ENCODE data around the gene CSPG4. TPM values are rescaled to one million over a fixed set of nuclear protein-coding genes. Genes with fewer than 3 reads are reported as not detected.

Gene CSPG4
- total and polyA plus RNA-seq, 2 of the 13 experiments (the other 11 are each of a cell fraction or from before 2014, with no cell fraction given): 0.01 to 0.04 TPM

DNA sequence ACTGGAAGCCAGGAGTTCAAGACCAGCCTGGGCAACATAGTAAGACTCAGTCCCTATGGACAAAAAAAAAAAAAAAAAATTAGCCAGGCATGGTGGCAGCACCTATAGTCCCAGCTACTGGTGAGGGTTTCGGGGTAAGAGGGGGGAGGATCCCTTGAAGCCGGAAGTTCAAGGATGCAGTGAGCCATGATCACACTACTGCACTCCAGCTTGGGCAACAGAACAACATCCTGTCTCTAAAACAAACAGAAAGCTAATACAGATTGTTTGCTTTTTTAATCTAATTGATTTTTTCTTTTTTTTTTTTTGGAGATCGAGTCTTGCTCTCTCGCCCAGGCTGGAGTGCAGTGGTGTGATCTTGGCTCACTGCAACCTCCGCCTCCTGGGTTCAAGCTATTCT lies 71.0 kb downstream of the CSPG4 start (continued):
- TF ChIP-seq, protein P1, sequence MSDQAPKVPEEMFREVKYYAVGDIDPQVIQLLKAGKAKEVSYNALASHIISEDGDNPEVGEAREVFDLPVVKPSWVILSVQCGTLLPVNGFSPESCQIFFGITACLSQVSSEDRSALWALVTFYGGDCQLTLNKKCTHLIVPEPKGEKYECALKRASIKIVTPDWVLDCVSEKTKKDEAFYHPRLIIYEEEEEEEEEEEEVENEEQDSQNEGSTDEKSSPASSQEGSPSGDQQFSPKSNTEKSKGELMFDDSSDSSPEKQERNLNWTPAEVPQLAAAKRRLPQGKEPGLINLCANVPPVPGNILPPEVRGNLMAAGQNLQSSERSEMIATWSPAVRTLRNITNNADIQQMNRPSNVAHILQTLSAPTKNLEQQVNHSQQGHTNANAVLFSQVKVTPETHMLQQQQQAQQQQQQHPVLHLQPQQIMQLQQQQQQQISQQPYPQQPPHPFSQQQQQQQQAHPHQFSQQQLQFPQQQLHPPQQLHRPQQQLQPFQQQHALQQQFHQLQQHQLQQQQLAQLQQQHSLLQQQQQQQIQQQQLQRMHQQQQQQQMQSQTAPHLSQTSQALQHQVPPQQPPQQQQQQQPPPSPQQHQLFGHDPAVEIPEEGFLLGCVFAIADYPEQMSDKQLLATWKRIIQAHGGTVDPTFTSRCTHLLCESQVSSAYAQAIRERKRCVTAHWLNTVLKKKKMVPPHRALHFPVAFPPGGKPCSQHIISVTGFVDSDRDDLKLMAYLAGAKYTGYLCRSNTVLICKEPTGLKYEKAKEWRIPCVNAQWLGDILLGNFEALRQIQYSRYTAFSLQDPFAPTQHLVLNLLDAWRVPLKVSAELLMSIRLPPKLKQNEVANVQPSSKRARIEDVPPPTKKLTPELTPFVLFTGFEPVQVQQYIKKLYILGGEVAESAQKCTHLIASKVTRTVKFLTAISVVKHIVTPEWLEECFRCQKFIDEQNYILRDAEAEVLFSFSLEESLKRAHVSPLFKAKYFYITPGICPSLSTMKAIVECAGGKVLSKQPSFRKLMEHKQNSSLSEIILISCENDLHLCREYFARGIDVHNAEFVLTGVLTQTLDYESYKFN (CRISPR knock-in tag; conservative IDR thresholded peaks at IDR 0.05): peak; percentile 69
- TF ChIP-seq, protein P2, sequence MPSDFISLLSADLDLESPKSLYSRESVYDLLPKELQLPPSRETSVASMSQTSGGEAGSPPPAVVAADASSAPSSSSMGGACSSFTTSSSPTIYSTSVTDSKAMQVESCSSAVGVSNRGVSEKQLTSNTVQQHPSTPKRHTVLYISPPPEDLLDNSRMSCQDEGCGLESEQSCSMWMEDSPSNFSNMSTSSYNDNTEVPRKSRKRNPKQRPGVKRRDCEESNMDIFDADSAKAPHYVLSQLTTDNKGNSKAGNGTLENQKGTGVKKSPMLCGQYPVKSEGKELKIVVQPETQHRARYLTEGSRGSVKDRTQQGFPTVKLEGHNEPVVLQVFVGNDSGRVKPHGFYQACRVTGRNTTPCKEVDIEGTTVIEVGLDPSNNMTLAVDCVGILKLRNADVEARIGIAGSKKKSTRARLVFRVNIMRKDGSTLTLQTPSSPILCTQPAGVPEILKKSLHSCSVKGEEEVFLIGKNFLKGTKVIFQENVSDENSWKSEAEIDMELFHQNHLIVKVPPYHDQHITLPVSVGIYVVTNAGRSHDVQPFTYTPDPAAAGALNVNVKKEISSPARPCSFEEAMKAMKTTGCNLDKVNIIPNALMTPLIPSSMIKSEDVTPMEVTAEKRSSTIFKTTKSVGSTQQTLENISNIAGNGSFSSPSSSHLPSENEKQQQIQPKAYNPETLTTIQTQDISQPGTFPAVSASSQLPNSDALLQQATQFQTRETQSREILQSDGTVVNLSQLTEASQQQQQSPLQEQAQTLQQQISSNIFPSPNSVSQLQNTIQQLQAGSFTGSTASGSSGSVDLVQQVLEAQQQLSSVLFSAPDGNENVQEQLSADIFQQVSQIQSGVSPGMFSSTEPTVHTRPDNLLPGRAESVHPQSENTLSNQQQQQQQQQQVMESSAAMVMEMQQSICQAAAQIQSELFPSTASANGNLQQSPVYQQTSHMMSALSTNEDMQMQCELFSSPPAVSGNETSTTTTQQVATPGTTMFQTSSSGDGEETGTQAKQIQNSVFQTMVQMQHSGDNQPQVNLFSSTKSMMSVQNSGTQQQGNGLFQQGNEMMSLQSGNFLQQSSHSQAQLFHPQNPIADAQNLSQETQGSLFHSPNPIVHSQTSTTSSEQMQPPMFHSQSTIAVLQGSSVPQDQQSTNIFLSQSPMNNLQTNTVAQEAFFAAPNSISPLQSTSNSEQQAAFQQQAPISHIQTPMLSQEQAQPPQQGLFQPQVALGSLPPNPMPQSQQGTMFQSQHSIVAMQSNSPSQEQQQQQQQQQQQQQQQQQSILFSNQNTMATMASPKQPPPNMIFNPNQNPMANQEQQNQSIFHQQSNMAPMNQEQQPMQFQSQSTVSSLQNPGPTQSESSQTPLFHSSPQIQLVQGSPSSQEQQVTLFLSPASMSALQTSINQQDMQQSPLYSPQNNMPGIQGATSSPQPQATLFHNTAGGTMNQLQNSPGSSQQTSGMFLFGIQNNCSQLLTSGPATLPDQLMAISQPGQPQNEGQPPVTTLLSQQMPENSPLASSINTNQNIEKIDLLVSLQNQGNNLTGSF (CRISPR knock-in tag; IDR thresholded peaks at IDR 0.05): no peak
- TF ChIP-seq FOXP1 (IDR thresholded peaks at IDR 0.05): no peak
- TF ChIP-seq FOXP1 (CRISPR knock-in tag; IDR thresholded peaks at IDR 0.05): peak; percentile 87
- TF ChIP-seq, protein P3, sequence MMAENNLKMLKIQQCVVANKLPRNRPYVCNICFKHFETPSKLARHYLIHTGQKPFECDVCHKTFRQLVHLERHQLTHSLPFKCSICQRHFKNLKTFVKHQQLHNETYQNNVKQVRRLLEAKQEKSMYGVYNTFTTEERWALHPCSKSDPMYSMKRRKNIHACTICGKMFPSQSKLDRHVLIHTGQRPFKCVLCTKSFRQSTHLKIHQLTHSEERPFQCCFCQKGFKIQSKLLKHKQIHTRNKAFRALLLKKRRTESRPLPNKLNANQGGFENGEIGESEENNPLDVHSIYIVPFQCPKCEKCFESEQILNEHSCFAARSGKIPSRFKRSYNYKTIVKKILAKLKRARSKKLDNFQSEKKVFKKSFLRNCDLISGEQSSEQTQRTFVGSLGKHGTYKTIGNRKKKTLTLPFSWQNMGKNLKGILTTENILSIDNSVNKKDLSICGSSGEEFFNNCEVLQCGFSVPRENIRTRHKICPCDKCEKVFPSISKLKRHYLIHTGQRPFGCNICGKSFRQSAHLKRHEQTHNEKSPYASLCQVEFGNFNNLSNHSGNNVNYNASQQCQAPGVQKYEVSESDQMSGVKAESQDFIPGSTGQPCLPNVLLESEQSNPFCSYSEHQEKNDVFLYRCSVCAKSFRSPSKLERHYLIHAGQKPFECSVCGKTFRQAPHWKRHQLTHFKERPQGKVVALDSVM (CRISPR knock-in tag; IDR thresholded peaks at IDR 0.05): no peak; the same call in 1 of the 2 replicates
- 0 out of 2 replicates have a peak, but pooled peaks have one; percentile 35 for TF ChIP-seq FOXK1 (CRISPR knock-in tag; IDR thresholded peaks at IDR 0.05; ENCODE audit: borderline replicate concordance, low read depth)
- no peak for TF ChIP-seq ZNF274 (CRISPR knock-in tag; IDR thresholded peaks at IDR 0.05)
- no peak for TF ChIP-seq HDAC2 (CRISPR knock-in tag; IDR thresholded peaks at IDR 0.05)
- peak; percentile 65 for TF ChIP-seq GABPB1 (CRISPR knock-in tag; IDR thresholded peaks at IDR 0.05)
- TF ChIP-seq FOSL2 (CRISPR knock-in tag; IDR thresholded peaks at IDR 0.05): 0 out of 2 replicates have a peak, but pooled peaks have one; percentile 9
- TF ChIP-seq GABPA (IDR thresholded peaks at IDR 0.05; ENCODE audit: low read depth, low read length): no peak
- peak; percentile 80 for TF ChIP-seq GABPA (CRISPR knock-in tag; IDR thresholded peaks at IDR 0.05; ENCODE audit: low read depth)
- TF ChIP-seq ZNF501 (CRISPR knock-in tag; IDR thresholded peaks at IDR 0.05): no peak
- 0 out of 2 replicates have a peak, but pooled peaks have one; percentile 27 for TF ChIP-seq SAP130 (CRISPR knock-in tag; IDR thresholded peaks at IDR 0.05; ENCODE audit: low read depth)
- TF ChIP-seq, protein P4, sequence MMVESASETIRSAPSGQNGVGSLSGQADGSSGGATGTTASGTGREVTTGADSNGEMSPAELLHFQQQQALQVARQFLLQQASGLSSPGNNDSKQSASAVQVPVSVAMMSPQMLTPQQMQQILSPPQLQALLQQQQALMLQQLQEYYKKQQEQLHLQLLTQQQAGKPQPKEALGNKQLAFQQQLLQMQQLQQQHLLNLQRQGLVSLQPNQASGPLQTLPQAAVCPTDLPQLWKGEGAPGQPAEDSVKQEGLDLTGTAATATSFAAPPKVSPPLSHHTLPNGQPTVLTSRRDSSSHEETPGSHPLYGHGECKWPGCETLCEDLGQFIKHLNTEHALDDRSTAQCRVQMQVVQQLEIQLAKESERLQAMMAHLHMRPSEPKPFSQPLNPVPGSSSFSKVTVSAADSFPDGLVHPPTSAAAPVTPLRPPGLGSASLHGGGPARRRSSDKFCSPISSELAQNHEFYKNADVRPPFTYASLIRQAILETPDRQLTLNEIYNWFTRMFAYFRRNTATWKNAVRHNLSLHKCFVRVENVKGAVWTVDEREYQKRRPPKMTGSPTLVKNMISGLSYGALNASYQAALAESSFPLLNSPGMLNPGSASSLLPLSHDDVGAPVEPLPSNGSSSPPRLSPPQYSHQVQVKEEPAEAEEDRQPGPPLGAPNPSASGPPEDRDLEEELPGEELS (CRISPR knock-in tag; IDR thresholded peaks at IDR 0.05): peak; percentile 75
- TF ChIP-seq PITX1 (CRISPR knock-in tag; IDR thresholded peaks at IDR 0.05): 0 out of 2 replicates have a peak, but pooled peaks have one; percentile 20

All from HepG2 (cell line).